ENCODE results near the gene CNTNAP2. TPM values are rescaled to one million over a fixed set of nuclear protein-coding genes. Genes with fewer than 3 reads are reported as not detected.

The CNTNAP2 gene
- total RNA-seq, 1 experiment from 2014 or later: 0.03 TPM

DNA sequence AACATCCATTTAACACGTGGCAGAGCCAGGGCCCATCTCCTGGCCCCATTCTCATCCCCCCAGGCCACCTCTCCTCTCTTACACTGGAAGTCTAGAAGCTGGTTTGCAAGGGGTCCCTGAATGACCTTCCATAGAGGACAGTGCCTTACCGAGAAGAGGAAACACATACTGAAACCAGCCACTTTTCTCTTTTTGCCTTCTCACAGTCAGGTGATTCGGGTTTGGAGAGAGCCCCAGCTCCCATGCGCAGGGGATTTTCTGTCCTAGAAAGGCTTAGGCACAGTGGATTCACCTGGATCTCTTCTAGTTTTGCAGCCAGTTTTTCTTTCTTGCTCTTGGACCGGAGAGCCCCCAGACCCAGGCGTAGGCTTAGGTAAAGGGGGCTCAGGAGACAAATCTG lies 2139.8 kb downstream of the CNTNAP2 start:
- H3K4me3 ChIP-seq (ENCODE audit: low read depth in 2 of 2, low read length in 2 of 2): no peak overlapping the region
- H3K36me3 ChIP-seq (ENCODE audit: control insufficient read depth, insufficient read depth, low read length): no peaks in the 10 kb centered on the region
- H3K27ac ChIP-seq (ENCODE audit: low read length): no peak overlapping the region
- intact Hi-C loops (cut with micrococcal nuclease; ENCODE audit: unreplicated experiment) (no loop called here), in situ Hi-C loops (cut with HindIII; ENCODE audit: low pct_unique_long_range_greater_than_20kb, low sequenced_read_pairs) (no loop called here)
- no peak for ATAC-seq
- TF ChIP-seq SIN3A (IDR thresholded peaks at IDR 0.05; ENCODE audit: borderline replicate concordance, insufficient read depth, low read depth, low read length): no peak
- TF ChIP-seq, protein P1, sequence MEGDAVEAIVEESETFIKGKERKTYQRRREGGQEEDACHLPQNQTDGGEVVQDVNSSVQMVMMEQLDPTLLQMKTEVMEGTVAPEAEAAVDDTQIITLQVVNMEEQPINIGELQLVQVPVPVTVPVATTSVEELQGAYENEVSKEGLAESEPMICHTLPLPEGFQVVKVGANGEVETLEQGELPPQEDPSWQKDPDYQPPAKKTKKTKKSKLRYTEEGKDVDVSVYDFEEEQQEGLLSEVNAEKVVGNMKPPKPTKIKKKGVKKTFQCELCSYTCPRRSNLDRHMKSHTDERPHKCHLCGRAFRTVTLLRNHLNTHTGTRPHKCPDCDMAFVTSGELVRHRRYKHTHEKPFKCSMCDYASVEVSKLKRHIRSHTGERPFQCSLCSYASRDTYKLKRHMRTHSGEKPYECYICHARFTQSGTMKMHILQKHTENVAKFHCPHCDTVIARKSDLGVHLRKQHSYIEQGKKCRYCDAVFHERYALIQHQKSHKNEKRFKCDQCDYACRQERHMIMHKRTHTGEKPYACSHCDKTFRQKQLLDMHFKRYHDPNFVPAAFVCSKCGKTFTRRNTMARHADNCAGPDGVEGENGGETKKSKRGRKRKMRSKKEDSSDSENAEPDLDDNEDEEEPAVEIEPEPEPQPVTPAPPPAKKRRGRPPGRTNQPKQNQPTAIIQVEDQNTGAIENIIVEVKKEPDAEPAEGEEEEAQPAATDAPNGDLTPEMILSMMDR (IDR thresholded peaks at IDR 0.05): no peak
- TF ChIP-seq, protein P2, sequence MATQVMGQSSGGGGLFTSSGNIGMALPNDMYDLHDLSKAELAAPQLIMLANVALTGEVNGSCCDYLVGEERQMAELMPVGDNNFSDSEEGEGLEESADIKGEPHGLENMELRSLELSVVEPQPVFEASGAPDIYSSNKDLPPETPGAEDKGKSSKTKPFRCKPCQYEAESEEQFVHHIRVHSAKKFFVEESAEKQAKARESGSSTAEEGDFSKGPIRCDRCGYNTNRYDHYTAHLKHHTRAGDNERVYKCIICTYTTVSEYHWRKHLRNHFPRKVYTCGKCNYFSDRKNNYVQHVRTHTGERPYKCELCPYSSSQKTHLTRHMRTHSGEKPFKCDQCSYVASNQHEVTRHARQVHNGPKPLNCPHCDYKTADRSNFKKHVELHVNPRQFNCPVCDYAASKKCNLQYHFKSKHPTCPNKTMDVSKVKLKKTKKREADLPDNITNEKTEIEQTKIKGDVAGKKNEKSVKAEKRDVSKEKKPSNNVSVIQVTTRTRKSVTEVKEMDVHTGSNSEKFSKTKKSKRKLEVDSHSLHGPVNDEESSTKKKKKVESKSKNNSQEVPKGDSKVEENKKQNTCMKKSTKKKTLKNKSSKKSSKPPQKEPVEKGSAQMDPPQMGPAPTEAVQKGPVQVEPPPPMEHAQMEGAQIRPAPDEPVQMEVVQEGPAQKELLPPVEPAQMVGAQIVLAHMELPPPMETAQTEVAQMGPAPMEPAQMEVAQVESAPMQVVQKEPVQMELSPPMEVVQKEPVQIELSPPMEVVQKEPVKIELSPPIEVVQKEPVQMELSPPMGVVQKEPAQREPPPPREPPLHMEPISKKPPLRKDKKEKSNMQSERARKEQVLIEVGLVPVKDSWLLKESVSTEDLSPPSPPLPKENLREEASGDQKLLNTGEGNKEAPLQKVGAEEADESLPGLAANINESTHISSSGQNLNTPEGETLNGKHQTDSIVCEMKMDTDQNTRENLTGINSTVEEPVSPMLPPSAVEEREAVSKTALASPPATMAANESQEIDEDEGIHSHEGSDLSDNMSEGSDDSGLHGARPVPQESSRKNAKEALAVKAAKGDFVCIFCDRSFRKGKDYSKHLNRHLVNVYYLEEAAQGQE (IDR thresholded peaks at IDR 0.05; ENCODE audit: insufficient read depth in 1 of 2, low read depth in 2 of 2, low read length in 1 of 2): no peak
- ChIA-PET POLR2A (no interaction called here), CTCF (no interaction called here)
- BruUV-seq (replicated peaks): no TSS peak
- H3K4me1 ChIP-seq (ENCODE audit: control insufficient read depth, insufficient read depth, low read length): no peaks in the 10 kb centered on the region
- H3K9me3 ChIP-seq (ENCODE audit: control insufficient read depth, insufficient read depth, low read depth, low read length): no peaks in the 10 kb centered on the region; the same call in 1 of the 2 replicates
- DNase-seq (ENCODE audit: low read depth, low spot score): no peak
- H3K27me3 ChIP-seq (ENCODE audit: control insufficient read depth, insufficient read depth, low read length): 0 out of 2 replicates have a peak, but pooled peaks cover 3% of the 10 kb centered on the region

DNA sequence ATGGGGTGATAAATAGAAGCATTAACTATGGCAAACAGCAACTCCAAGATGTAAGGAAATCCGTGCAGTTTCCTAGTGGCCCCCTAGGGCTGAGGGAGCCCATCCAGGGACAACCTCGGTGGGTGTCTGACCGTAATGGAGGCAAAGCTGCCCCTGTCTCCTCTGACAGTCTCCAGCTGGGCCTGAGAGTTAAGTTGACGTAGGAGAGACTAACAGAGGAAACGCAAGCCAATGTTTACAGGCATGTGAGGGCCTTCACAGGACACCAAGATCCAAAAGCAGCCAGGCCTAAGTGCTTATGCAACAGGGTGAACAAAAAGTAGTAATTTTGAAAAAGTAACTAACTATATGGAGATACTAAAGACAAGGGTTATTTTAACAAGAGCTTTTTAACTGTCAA lies 2144.0 kb downstream of the CNTNAP2 start:
- no peak overlapping the region for H3K27ac ChIP-seq (ENCODE audit: low read length)
- intact Hi-C loops (cut with micrococcal nuclease; ENCODE audit: unreplicated experiment): no loop called here
- no peak for DNase-seq (ENCODE audit: low read depth, low spot score)
- no peak overlapping the region for H3K4me3 ChIP-seq (ENCODE audit: low read depth in 2 of 2, low read length in 2 of 2)
- ChIA-PET CTCF (no interaction called here), POLR2A (no interaction called here)
- in situ Hi-C loops (cut with HindIII; ENCODE audit: low pct_unique_long_range_greater_than_20kb, low sequenced_read_pairs): no loop called here
- no peak for ATAC-seq
- BruUV-seq (replicated peaks): no TSS peak
- H3K36me3 ChIP-seq (ENCODE audit: control insufficient read depth, insufficient read depth, low read length): no peaks in the 10 kb centered on the region
- no peaks in the 10 kb centered on the region; the same call in 1 of the 2 replicates for H3K4me1 ChIP-seq (ENCODE audit: control insufficient read depth, insufficient read depth, low read length)
- H3K27me3 ChIP-seq (ENCODE audit: control insufficient read depth, insufficient read depth, low read length): 0 out of 2 replicates have a peak, but pooled peaks cover under 1% of the 10 kb centered on the region
- no peaks in the 10 kb centered on the region for H3K9me3 ChIP-seq (ENCODE audit: control insufficient read depth, insufficient read depth, low read depth, low read length)
- TF ChIP-seq, protein P1 (IDR thresholded peaks at IDR 0.05): no peak
- no peak for TF ChIP-seq SIN3A (IDR thresholded peaks at IDR 0.05; ENCODE audit: borderline replicate concordance, insufficient read depth, low read depth, low read length)
- TF ChIP-seq, protein P2 (IDR thresholded peaks at IDR 0.05; ENCODE audit: insufficient read depth in 1 of 2, low read depth in 2 of 2, low read length in 1 of 2): no peak
- TF ChIP-seq TCF7L2 (IDR thresholded peaks at IDR 0.05; ENCODE audit: low read depth, low read length): no peak
- no peak for TF ChIP-seq POLR2AphosphoS5 (IDR thresholded peaks at IDR 0.05; ENCODE audit: low read depth, low read length)
